Pancreas (tissue), 10 donors: ENCODE measurements around the gene RHBDF2. TPM values are rescaled to one million over a fixed set of nuclear protein-coding genes. Genes with fewer than 3 reads are reported as not detected.

Experiments used
- ATAC-seq, 4 donors: fragments of 200-7000 bp; cut with Tn5 transposase; one replicate each; pipeline versions ENCODE4 v1.8.0 to v1.9.1; 2020; ENCODE audit warnings: mild to moderate bottlenecking in 4 of 4, moderate library complexity in 4 of 4
- DNase-seq, 6 donors: peaks; one replicate each; pipeline ENCODE4 v3.0.0-alpha.2; 2020
- FAIRE-seq: peaks from 2 replicates; lab custom pipeline; 2012; peaks lifted over from hg19 to GRCh38; lab: Jason Lieb, UNC
- H3K27ac ChIP-seq, 4 donors: fragments of 200-600 bp; sonication (generic); 1 replicate in 3 of 4; 2 replicates in 1 of 4; pipeline versions ENCODE4 v1.5.0 to v1.8.0; 2020
- H3K27me3 ChIP-seq, 4 donors: fragments of 200-600 bp; one replicate each; pipeline ENCODE4 v1.8.0; 2021
- H3K36me3 ChIP-seq, 3 donors: fragments of 200-600 bp; sonication (generic) in 1 of 3; one replicate each; pipeline versions ENCODE4 v1.5.0 to v1.8.0; 2020 to 2021
- H3K4me1 ChIP-seq, 3 donors: fragments of 200-600 bp; one replicate each; pipeline ENCODE4 v1.8.0; 2021
- H3K4me3 ChIP-seq, 4 donors: fragments of 200-600 bp; sonication (generic) in 2 of 4; one replicate each; pipeline versions ENCODE4 v1.5.0 to v1.8.0; 2020 to 2021
- H3K9me3 ChIP-seq, 4 donors: fragments of 200-600 bp; one replicate each; pipeline ENCODE4 v1.8.0; 2021
- WGBS, 2 donors: extraction: QIAGEN DNeasy Blood & Tissue Kit; methylation state at CpG; one replicate each; pipeline ENCODE4 v1.1.7; 2013; 5-methylcytosine and 5-hydroxymethylcytosine counted together
- intact Hi-C, 3 donors: fragments of 100-400 bp; cut with DNase I; formaldehyde crosslinking; loops; one replicate each; pipeline versions ENCODE4 v1.11.1 to v1.14.2; 2022
- polyA plus RNA-seq, 2 donors: library from polyadenylated mRNA; stranded (reverse); fragments of 200-250 nt; gene quantifications; one replicate each; pipeline ENCODE4 v1.2.3, GENCODE V29; 2013
- total RNA-seq, 6 donors: library from RNA; stranded (reverse); fragmentation: NEBNext Ultra II Directional in 4 of 6; extraction: Animal tissue kit (Norgen Biotek cat#: 25700) in 4 of 6; gene quantifications; one replicate each; pipeline versions ENCODE4 v1.2.1 to v1.2.4, GENCODE V29; 2021 to 2023
- TF ChIP-seq, protein P1 (sequence below), 4 donors: fragments of 200-600 bp; sonication (generic) in 3 of 4; IDR thresholded peaks; one replicate each; pipeline versions ENCODE4 v1.5.0 to v1.8.0; 2021; ENCODE audit warnings: antibody characterized with exemption in 4 of 4
- donor health status: healthy with polysubstance abuse.
- donor health status: DM: no; HTN: no; CAD: no; lungs with moderate emphysema.
- donor health status: DM: no; HTN: no; CAD: no.
- donor health status: control.
- donor health status: control.
- donor health status: Bipolar disorder and iron deficiency.
- donor health status: DM: yes; HTN: yes; CAD: no.
- donor health status: DM: no; HTN: no; CAD: no.
- donor health status: DM: no; HTN: no; CAD: no.
- donor health status: DM: yes; HTN: yes; CAD: no.

The RHBDF2 gene
- total and polyA plus RNA-seq, 8 donors: 18.0 to 50.1 (median 22.4) TPM

DNA sequence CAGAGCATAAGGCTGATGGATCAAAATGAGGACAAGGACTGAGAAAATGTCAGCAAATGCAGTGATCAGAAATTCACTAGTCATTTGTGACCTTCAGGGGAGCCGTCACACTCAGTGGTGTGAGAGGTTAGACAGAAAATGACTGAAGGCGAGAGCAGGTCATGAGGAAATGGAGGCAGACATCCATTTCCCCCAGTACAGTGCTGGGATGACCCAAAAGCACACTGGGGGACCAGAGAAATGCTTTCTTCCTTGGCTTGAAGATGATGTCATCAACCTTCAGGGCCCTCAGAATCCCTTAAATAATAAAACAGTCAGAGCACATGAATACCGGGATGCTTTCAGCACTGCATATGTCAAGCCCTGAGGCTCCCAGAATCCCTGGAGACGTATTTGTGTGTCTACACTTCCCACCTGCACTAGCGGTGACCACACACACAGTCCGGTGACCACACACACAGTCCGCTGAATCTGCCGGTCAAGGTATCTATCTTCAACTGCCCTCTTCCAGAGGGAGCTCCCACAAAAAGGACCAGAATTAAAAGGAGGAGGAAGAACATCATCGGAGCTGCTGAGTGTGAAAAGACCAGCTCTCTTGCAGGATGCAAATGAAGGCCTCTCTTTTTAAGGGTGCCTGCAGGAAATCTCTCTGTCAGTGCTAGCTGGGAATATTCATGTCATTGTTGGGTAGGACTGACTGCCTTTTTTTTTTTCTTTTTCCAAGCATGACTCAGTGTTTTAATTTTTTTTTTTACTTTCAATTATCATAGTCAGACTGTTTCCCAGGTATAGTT is 56.5 kb downstream of the RHBDF2 start:
- no peak overlapping the region for H3K4me3 ChIP-seq
- H3K4me1 ChIP-seq: peaks cover 0 to 15% (median 0%) of the 10 kb centered on the region in 3 donors
- H3K9me3 ChIP-seq: no peaks in the 10 kb centered on the region
- ATAC-seq: no peak
- H3K27ac ChIP-seq: no peak overlapping the region
- TF ChIP-seq, protein P1, sequence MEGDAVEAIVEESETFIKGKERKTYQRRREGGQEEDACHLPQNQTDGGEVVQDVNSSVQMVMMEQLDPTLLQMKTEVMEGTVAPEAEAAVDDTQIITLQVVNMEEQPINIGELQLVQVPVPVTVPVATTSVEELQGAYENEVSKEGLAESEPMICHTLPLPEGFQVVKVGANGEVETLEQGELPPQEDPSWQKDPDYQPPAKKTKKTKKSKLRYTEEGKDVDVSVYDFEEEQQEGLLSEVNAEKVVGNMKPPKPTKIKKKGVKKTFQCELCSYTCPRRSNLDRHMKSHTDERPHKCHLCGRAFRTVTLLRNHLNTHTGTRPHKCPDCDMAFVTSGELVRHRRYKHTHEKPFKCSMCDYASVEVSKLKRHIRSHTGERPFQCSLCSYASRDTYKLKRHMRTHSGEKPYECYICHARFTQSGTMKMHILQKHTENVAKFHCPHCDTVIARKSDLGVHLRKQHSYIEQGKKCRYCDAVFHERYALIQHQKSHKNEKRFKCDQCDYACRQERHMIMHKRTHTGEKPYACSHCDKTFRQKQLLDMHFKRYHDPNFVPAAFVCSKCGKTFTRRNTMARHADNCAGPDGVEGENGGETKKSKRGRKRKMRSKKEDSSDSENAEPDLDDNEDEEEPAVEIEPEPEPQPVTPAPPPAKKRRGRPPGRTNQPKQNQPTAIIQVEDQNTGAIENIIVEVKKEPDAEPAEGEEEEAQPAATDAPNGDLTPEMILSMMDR (IDR thresholded peaks at IDR 0.05): no peak
- no peak for FAIRE-seq
- no peak for DNase-seq
- H3K36me3 ChIP-seq: no peaks in the 10 kb centered on the region
- 82 to 86% methylated on average over 9 of the region's 9 CpGs for WGBS, 2 donors
- no peaks in the 10 kb centered on the region for H3K27me3 ChIP-seq
- intact Hi-C loops: no loop called here

- no peak for FAIRE-seq
- Histone ChIP-seq H3K36me3 (no peaks in the 10 kb centered on the region), H3K27me3 (no peaks in the 10 kb centered on the region), H3K4me3 (no peak overlapping the region), H3K27ac (no peak overlapping the region), H3K9me3 (no peaks in the 10 kb centered on the region), H3K4me1 (peaks cover 0 to 11% (median 0%) of the 10 kb centered on the region in 3 donors)
- DNase-seq: no peak
- WGBS, 2 donors: 95% methylated on average over 8 of the region's 8 CpGs
- ATAC-seq: no peak
- intact Hi-C loops: no loop called here
- TF ChIP-seq, protein P1 (IDR thresholded peaks at IDR 0.05): no peak
These were observed 58.6 kb downstream of the RHBDF2 start for GRCh38 chr17:76442341-76443338.

- TF ChIP-seq, protein P1 (IDR thresholded peaks at IDR 0.05): no peak
- WGBS, 2 donors: 80% methylated on average over 13 of the region's 13 CpGs
- ATAC-seq: no peak
- Histone ChIP-seq H3K4me3 (no peak overlapping the region), H3K4me1 (peaks cover 0 to 7% (median 0%) of the 10 kb centered on the region in 3 donors), H3K27me3 (no peaks in the 10 kb centered on the region), H3K36me3 (no peaks in the 10 kb centered on the region), H3K9me3 (no peaks in the 10 kb centered on the region), H3K27ac (no peak overlapping the region)
- FAIRE-seq: no peak
- intact Hi-C loops: no loop called here
- no peak for DNase-seq
These were observed 59.4 kb downstream of the RHBDF2 start for GRCh38 chr17:76441686-76442340.

- no peak for ATAC-seq
- WGBS, 2 donors: 81 to 84% methylated on average over 2 of the region's 2 CpGs
- TF ChIP-seq, protein P1 (IDR thresholded peaks at IDR 0.05): no peak
- Histone ChIP-seq H3K9me3 (no peaks in the 10 kb centered on the region), H3K27ac (no peak overlapping the region), H3K4me1 (no peaks in the 10 kb centered on the region), H3K36me3 (no peaks in the 10 kb centered on the region), H3K27me3 (no peaks in the 10 kb centered on the region), H3K4me3 (no peak overlapping the region)
- intact Hi-C loops: no loop called here
- DNase-seq: no peak
- FAIRE-seq: no peak
These were observed 60.4 kb downstream of the RHBDF2 start for GRCh38 chr17:76440751-76441362.
